Measurements from ENCODE around the gene PRKAR1B.

The PRKAR1B gene

DNA sequence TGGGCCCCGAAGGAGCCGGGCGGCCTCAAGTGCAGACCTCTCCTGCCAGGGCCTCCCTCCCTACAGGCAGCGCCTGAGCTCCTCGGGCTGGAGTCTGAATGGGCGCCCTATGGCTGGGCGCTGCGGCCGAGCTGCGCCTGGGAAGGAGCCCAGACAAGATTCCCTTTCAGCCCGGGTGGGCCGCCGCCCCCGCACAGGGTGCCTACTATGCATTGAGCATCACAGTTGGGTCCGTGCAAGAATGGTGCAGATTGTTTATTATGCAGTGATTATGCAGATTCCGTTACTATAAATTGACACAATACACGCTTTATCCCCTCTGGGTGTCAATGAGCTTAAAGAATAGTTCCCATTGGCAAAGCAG lies 130.3 kb downstream of the PRKAR1B start:
- H3K4me3 ChIP-seq (ENCODE audit: low read length), result no peak overlapping the region
- no peaks in the 10 kb centered on the region for H3K4me1 ChIP-seq (ENCODE audit: insufficient read depth, low read length)
- 0 out of 2 replicates have a peak, but pooled peaks cover 5% of the 10 kb centered on the region for H3K36me3 ChIP-seq (ENCODE audit: insufficient read depth, low read depth, low read length)
- no peak overlapping the region for H3K27ac ChIP-seq (ENCODE audit: low read length)
- H3K9me3 ChIP-seq (ENCODE audit: insufficient read depth, low read depth, low read length), result no peaks in the 10 kb centered on the region
- no peaks in the 10 kb centered on the region for H3K27me3 ChIP-seq (ENCODE audit: insufficient read depth, low read length)
- no peak overlapping the region for H3K9ac ChIP-seq (ENCODE audit: low read depth, low read length)

DNA sequence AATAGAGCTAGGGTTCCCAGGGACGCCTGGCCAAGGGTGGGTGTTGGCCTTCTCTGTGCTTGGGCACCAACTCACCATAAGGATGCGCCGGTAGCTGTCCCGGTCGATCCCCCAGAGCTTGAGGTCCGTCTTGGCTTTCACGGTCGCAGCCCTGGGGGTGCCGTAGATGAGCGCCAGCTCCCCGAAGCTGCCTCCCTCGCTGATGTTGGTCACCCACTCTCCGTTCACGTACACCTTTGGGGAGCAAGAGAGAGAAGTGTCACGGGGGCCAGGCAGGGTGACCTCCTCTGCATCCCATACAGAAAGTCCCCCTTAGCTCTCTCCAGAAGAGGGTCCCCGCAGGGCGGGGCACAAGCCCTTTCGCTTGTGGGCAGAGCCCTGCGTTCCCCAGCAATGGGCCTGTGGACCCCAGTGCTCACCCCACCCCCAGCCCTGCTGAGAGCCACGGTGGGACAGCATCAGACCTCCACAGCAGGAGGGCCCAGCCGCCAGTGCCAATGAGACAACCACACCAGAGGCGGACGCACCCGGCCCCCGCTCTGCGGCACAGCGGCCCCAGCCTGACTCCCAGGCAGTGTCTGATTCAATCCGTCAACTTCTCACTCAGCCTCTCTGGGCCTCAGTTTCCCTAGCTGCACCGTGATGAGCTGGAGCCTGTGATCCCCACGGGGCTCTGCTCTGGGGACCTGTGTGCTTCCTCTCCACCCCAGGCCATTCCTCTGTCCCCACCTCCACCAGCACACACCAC lies 130.8 kb downstream of the PRKAR1B start:
- Histone ChIP-seq H3K9me3 (ENCODE audit: insufficient read depth, low read depth, low read length) (no peaks in the 10 kb centered on the region), H3K36me3 (ENCODE audit: insufficient read depth, low read depth, low read length) (0 out of 2 replicates have a peak, but pooled peaks cover 9% of the 10 kb centered on the region), H3K9ac (ENCODE audit: low read depth, low read length) (no peak overlapping the region), H3K4me3 (ENCODE audit: low read length) (no peak overlapping the region), H3K4me1 (ENCODE audit: insufficient read depth, low read length) (no peaks in the 10 kb centered on the region), H3K27me3 (ENCODE audit: insufficient read depth, low read length) (no peaks in the 10 kb centered on the region), H3K27ac (ENCODE audit: low read length) (no peak overlapping the region)

DNA sequence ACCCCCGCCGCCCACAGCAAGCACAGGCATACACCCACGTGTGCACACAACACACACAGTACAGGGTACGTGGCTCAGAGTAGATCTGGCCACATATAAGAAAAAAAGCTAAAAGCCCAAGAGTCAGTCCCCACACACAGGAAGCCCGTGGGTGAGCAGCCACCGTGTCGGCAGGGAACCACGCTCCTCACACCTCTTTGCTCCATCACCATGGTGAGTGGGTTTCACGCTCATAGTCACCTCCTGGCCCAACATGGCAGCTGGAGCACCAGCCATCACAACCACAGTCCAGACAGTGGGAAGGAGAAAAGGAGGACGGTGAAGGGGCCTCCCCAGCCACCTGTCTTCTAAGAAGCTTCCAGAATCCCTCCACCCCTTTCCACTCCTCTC lies 131.5 kb downstream of the PRKAR1B start:
- Histone ChIP-seq H3K4me1 (ENCODE audit: insufficient read depth, low read length) (no peaks in the 10 kb centered on the region), H3K9ac (ENCODE audit: low read depth, low read length) (no peak overlapping the region), H3K9me3 (ENCODE audit: insufficient read depth, low read depth, low read length) (no peaks in the 10 kb centered on the region), H3K27me3 (ENCODE audit: insufficient read depth, low read length) (no peaks in the 10 kb centered on the region), H3K36me3 (ENCODE audit: insufficient read depth, low read depth, low read length) (0 out of 2 replicates have a peak, but pooled peaks cover 10% of the 10 kb centered on the region), H3K27ac (ENCODE audit: low read length) (no peak overlapping the region), H3K4me3 (ENCODE audit: low read length) (no peak overlapping the region)

DNA sequence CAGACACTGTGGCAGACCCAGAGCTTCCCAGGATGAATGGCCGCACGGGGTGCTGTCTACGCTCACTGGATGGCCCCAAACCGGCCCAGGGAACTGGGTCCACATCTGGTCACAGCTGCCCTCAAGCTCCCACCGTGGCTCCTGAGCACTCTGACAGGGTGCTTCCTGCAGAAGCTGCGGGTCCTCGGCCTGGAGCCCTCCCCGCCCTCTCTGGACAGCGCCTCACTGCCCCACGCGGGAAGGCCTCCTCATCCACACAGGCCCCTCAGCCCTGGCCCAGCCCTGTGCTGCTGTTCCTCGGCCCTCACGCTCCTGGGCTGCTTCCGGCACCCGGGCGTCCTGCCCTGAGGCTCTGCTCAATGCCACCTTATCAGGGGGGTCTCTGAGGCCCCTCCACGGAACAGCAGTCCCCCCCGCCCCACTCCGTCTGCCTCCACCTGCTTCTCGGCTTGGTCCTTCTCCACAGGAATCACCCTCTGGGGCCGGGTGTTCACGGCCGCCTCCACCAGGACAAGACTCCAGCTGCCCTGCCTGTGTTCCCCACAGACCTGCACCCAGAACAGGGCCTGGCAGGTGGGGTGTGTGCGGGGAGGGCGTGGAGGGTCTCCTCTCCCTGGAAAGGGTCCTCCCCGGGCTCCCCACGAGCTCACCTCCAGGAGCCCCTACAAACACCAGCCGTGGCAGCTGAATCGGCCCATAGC lies 132.0 kb downstream of the PRKAR1B start:
- Histone ChIP-seq H3K4me3 (ENCODE audit: low read length) (no peak overlapping the region), H3K36me3 (ENCODE audit: insufficient read depth, low read depth, low read length) (0 out of 2 replicates have a peak, but pooled peaks cover 10% of the 10 kb centered on the region), H3K4me1 (ENCODE audit: insufficient read depth, low read length) (no peaks in the 10 kb centered on the region), H3K27me3 (ENCODE audit: insufficient read depth, low read length) (no peaks in the 10 kb centered on the region), H3K9ac (ENCODE audit: low read depth, low read length) (no peak overlapping the region), H3K27ac (ENCODE audit: low read length) (no peak overlapping the region), H3K9me3 (ENCODE audit: insufficient read depth, low read depth, low read length) (no peaks in the 10 kb centered on the region)

DNA sequence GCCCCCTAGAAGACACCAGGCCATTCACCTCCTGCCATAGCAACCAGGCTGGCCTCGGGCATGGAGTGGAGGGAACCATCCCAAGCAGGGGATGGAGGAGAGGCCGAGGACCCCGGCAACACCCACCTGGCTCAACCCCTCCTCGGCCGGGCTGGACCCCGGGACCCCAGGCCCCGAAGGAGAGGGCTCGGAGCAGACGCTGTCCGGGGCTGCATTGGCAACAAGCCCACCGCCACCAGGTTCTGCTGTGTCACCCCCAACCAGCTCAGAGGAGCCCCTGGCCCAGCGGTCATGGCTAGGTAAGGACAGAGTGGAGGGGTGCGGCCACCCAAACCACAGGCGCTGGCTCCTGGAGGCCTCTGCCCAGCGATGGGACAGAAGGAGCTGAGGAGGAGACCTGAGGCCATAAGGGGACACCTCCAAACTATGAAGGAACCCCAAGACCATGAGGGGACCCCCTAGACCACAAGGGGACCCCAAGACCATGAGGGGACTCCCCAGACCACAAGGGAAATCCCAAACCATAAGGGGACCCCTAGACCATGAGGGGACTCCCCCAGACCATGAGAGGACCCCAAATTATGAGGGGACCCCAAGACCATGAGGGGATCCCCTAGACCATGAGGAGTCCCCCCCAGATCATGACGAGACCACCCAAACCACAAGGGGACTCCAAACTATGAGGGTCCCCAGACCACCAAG lies 132.7 kb downstream of the PRKAR1B start:
- H3K27ac ChIP-seq (ENCODE audit: low read length), result no peak overlapping the region

DNA sequence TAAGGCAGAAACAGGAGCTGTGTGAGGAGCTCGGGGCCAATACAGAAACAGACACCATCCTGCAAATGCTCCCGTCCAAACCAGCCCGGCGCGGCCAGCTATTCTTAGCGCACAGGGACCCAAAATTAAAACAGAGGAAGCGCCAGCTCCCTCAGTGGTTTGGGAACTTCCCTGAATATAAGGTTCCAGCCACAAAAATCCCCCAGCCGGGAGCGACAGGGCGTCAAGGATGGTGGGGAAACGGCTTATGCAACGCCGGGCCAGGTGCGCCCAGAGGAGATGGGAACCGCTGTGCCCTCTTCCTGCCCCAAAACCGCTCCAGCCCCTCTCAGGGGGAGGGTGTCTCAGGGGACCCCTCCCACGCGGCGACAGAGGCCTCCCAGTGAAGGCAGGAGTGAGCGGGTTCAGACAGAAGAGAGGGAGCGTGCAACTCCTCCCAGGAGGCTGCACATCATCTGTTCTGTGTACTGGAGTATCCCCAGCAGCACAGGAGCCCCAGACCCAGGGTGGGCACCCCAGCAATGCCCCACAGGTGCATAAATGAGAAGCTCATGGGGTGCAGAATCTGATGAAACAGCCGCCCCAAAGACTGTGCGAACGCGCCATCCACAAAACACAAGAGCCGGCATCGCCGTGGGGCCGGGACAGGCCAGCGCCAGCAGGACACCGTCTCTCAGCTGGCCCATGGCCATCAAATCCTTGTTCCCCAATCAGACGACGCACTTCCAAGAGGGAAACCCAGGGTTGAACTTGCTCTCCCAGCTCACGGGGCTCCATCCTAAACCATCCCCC lies 133.6 kb downstream of the PRKAR1B start:
- Histone ChIP-seq H3K9me3 (ENCODE audit: insufficient read depth, low read depth, low read length) (no peaks in the 10 kb centered on the region), H3K27me3 (ENCODE audit: insufficient read depth, low read length) (no peaks in the 10 kb centered on the region), H3K9ac (ENCODE audit: low read depth, low read length) (no peak overlapping the region), H3K4me3 (ENCODE audit: low read length) (no peak overlapping the region), H3K27ac (ENCODE audit: low read length) (no peak overlapping the region), H3K36me3 (ENCODE audit: insufficient read depth, low read depth, low read length) (peaks cover 21% of the 10 kb centered on the region), H3K4me1 (ENCODE audit: insufficient read depth, low read length) (no peaks in the 10 kb centered on the region)

More for the DNA sequence above, 132.7 kb downstream of the PRKAR1B start:
- Histone ChIP-seq H3K9me3 (ENCODE audit: insufficient read depth, low read depth, low read length) (no peaks in the 10 kb centered on the region), H3K27me3 (ENCODE audit: insufficient read depth, low read length) (no peaks in the 10 kb centered on the region), H3K4me3 (ENCODE audit: low read length) (no peak overlapping the region), H3K4me1 (ENCODE audit: insufficient read depth, low read length) (no peaks in the 10 kb centered on the region), H3K36me3 (ENCODE audit: insufficient read depth, low read depth, low read length) (peaks cover 15% of the 10 kb centered on the region; the same call in 1 of the 2 replicates), H3K9ac (ENCODE audit: low read depth, low read length) (no peak overlapping the region)

DNA sequence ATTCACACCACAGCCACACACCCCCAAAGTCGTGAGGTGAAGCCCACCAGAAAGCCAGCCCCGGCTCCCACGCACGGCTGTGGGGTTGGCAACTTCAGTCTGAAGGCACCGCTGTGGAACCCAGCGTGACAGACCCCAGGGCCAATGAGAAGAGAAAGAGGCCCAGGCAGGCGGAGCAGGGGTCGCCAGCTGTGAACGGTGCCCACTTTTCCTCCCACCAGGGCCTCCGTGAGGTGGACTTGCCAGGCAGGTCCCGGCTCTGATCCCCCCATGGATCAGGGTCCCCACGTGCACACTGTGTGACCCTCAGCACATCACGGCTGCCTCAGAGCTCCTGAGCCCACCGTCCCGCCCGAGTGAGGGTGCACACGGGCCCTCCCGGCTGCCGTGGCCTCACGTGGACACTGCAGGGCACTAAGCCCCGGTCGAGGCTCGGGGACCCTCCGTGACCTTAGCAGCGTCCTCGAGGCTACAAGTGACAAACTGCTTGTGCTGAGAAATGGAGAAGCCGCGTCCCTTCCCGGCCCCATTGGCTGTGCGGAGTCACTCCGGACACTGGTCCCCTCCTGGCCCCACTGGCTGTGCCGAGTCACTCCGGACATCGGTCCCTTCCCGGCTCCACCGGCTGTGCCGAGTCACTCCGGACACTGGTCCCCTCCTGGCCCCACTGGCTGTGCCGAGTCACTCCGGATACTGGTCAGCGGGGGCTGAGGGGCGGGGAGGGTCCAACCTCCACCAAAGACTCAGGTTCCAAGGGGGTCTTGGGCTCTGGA lies 135.0 kb downstream of the PRKAR1B start:
- Histone ChIP-seq H3K27me3 (ENCODE audit: insufficient read depth, low read length) (no peaks in the 10 kb centered on the region), H3K9me3 (ENCODE audit: insufficient read depth, low read depth, low read length) (no peaks in the 10 kb centered on the region), H3K27ac (ENCODE audit: low read length) (no peak overlapping the region), H3K4me1 (ENCODE audit: insufficient read depth, low read length) (no peaks in the 10 kb centered on the region), H3K36me3 (ENCODE audit: insufficient read depth, low read depth, low read length) (peaks cover 26% of the 10 kb centered on the region), H3K4me3 (ENCODE audit: low read length) (no peak overlapping the region), H3K9ac (ENCODE audit: low read depth, low read length) (no peak overlapping the region)

DNA sequence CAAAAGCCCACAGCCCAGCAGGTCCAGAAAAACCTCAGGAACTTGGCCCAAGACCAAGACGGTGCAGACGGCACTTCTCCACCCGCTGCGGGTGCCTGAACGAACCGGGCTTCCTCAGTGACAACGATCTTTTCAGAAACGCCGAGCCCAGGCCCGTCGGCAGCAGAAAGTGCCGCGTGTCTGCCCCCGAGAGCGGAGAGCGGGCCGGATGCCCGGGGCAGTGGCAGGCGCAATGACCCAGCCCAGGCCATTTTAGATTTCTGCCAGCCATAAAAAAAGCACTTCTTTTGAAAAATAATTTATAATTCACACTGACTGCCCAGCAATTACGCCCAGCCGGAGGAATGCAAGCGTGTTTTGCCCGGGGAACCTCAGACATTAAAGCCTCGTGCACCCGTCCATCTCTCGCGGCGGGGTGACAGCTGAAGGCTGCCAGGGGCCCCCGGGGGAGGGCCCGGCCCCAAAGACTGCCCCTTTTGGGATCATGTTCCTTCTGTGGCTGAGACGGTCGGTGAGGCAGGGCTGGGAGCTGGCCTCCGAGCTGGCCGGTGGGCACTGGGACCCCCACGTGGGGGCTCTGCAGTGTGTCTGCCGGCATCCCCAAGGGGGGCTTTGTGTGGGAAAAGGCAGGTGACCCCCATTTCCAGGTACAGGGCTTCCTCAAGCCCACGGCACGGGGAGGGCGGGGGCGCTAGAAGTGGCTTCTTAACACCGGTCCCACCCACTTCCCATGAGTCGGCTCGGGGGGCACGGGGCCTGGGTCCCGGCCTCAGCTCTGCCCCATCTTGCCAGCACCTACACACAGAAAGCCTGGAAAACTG lies 136.1 kb downstream of the PRKAR1B start:
- H3K4me3 ChIP-seq (ENCODE audit: low read length), result no peak overlapping the region
- no peak overlapping the region for H3K9ac ChIP-seq (ENCODE audit: low read depth, low read length)
- no peaks in the 10 kb centered on the region for H3K4me1 ChIP-seq (ENCODE audit: insufficient read depth, low read length)
- no peaks in the 10 kb centered on the region for H3K9me3 ChIP-seq (ENCODE audit: insufficient read depth, low read depth, low read length)
- H3K27me3 ChIP-seq (ENCODE audit: insufficient read depth, low read length), result no peaks in the 10 kb centered on the region
- H3K36me3 ChIP-seq (ENCODE audit: insufficient read depth, low read depth, low read length), result peaks cover 32% of the 10 kb centered on the region
- no peak overlapping the region for H3K27ac ChIP-seq (ENCODE audit: low read length)

DNA sequence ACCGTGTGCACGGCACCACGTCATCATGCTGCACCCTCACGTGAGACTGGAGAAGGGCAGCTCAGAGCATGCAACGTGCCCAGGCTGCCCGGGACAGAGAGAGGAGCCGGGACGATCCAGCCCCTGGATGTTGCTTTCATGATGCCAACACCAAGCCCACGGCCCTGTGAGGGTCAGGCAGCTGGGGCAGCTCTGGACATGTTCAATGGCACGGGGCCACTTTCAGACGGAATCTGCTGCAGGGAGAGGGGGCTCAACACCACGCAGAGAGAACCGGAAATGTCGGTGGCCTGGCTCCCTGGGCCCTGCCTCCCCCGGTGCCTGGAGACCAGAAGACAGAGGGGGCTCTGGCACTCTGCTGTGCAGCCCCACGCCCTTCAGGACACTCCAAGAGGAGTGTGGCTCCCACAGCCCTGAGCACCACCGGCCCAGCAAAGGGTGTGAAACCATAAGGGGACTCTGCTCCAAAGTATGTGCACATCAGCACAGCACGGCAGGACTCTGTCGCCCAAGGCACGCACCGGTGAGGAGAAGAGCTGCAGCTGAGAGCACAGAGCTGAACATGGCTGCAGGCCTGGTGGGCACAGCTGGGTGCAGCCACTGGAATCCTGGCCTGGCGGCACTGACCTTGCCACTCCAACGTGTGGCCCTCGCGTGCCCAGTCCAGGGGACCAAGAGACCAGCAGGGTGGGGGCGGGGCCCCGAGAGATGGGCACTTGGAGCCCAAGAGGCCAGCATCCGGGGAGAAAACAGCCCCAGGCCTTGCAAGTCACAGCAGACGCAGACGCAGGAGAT lies 137.1 kb downstream of the PRKAR1B start:
- H3K27ac ChIP-seq (ENCODE audit: low read length), result no peak overlapping the region
- H3K9ac ChIP-seq (ENCODE audit: low read depth, low read length), result no peak overlapping the region
- H3K27me3 ChIP-seq (ENCODE audit: insufficient read depth, low read length), result no peaks in the 10 kb centered on the region
- H3K4me1 ChIP-seq (ENCODE audit: insufficient read depth, low read length), result no peaks in the 10 kb centered on the region
- peaks cover 32% of the 10 kb centered on the region for H3K36me3 ChIP-seq (ENCODE audit: insufficient read depth, low read depth, low read length)
- H3K4me3 ChIP-seq (ENCODE audit: low read length), result no peak overlapping the region
- H3K9me3 ChIP-seq (ENCODE audit: insufficient read depth, low read depth, low read length), result no peaks in the 10 kb centered on the region

DNA sequence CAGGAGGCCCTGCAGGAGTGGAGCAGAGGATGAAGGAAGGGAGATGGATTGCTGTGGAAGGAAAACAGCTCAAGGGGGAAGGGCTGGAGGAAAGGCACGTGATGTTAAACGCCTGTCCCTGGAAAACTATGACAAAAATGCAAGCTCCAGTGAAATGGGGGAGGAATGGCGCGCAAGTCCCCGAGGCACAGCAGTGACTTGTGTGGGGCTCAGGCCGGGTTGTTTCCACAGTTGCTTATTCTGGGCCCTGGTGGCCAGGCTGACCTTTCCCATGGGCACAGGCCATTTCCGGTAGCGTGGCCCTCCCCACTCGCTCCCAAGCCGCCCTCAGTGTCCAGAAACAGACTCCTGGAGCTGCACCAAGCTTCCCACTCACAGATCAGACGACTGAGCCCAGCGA lies 139.3 kb downstream of the PRKAR1B start:
- no peaks in the 10 kb centered on the region for H3K9me3 ChIP-seq (ENCODE audit: insufficient read depth, low read depth, low read length)
- H3K36me3 ChIP-seq (ENCODE audit: insufficient read depth, low read depth, low read length), result peaks cover 36% of the 10 kb centered on the region
- no peak overlapping the region for H3K27ac ChIP-seq (ENCODE audit: low read length)
- no peaks in the 10 kb centered on the region for H3K4me1 ChIP-seq (ENCODE audit: insufficient read depth, low read length)
- H3K27me3 ChIP-seq (ENCODE audit: insufficient read depth, low read length), result no peaks in the 10 kb centered on the region
- no peak overlapping the region for H3K9ac ChIP-seq (ENCODE audit: low read depth, low read length)
- H3K4me3 ChIP-seq (ENCODE audit: low read length), result no peak overlapping the region

Data from iPS-20b (cell line).